K562 (cell line): Measurements from ENCODE around the gene CRY2.

ENCODE experiments used
- CBX5 ChIP-seq: IDR thresholded peaks from 2 replicates; pipeline ENCODE4 v1.6.1; 2014; ENCODE audit warnings: low read depth, borderline replicate concordance
- CBX8 ChIP-seq: fragments of 200-600 bp; sonication (generic); IDR thresholded peaks from 2 replicates; pipeline ENCODE4 v1.6.1; 2012; ENCODE audit warnings: borderline replicate concordance, mixed run types, low read depth, mild to moderate bottlenecking, moderate library complexity, mixed read lengths, low read length, control low read depth, inconsistent platforms; ENCODE audit not compliant: poor library complexity, severe bottlenecking; ENCODE audit errors: extremely low read depth
- DMBX1 ChIP-seq: fragments of 250-450 bp; sonication (Bioruptor Pico); IDR thresholded peaks from 2 replicates; pipeline ENCODE4 v1.8.0; 2022; ENCODE audit warnings: inconsistent platforms, mild to moderate bottlenecking, moderate library complexity, borderline replicate concordance
- FOXM1 ChIP-seq, 2 experiments: fragments of 450-650 bp in 1 of 2; sonication (generic) in 1 of 2; formaldehyde crosslinking in 1 of 2; IDR thresholded peaks; 2 replicates each; pipeline versions ENCODE4 v1.6.1 to v1.9.0; 2017 to 2022; ENCODE audit warnings: low read depth in 2 of 2, mild to moderate bottlenecking in 2 of 2, missing genetic modification reagents in 1 of 2, moderate library complexity in 1 of 2
- NCOA4 ChIP-seq: fragments of 450-650 bp; IDR thresholded peaks from 2 replicates; pipeline ENCODE4 v1.6.1; 2018; ENCODE audit warnings: mild to moderate bottlenecking; ENCODE audit not compliant: partially characterized antibody
- NFRKB ChIP-seq: fragments of 450-650 bp; IDR thresholded peaks from 2 replicates; pipeline ENCODE4 v1.6.1; 2016; ENCODE audit warnings: low read depth
- SP2 ChIP-seq: IDR thresholded peaks from 2 replicates; pipeline ENCODE4 v1.6.1; 2011; ENCODE audit warnings: mild to moderate bottlenecking, low read depth, low read length, moderate library complexity; ENCODE audit not compliant: poor library complexity, severe bottlenecking; ENCODE audit errors: extremely low read depth
- TBL1XR1 ChIP-seq, 2 experiments: IDR thresholded peaks; 2 replicates each; pipeline ENCODE4 v1.6.1; 2012; ENCODE audit warnings: improper control_type of control experiment in 2 of 2, low read length in 2 of 2, mild to moderate bottlenecking in 1 of 2
- TF ChIP-seq, protein P1 (sequence below), 3 experiments: IDR thresholded peaks in 2 of 3; conservative IDR thresholded peaks in 1 of 3; 2 replicates each; pipeline ENCODE4 v1.5.1; 2011 to 2012; ENCODE audit warnings: low read length in 3 of 3, mild to moderate bottlenecking in 3 of 3, control low read depth in 2 of 3, improper control_type of control experiment in 1 of 3, inconsistent platforms in 1 of 3, low read depth in 1 of 3, mixed read lengths in 1 of 3, moderate library complexity in 1 of 3; ENCODE audit not compliant: insufficient read depth in 2 of 3
- TF ChIP-seq, protein P2 (sequence below): fragments of 450-650 bp; IDR thresholded peaks from 2 replicates; pipeline ENCODE4 v1.6.1; 2016
- TF ChIP-seq, protein P3 (sequence below): fragments of 250-450 bp; sonication (Bioruptor Pico); IDR thresholded peaks from 2 replicates; pipeline ENCODE4 v1.9.0; 2021; ENCODE audit warnings: mild to moderate bottlenecking
- TF ChIP-seq, protein P4 (sequence below): sonication (generic); formaldehyde crosslinking; IDR thresholded peaks from 2 replicates; pipeline ENCODE4 v1.8.1; 2022; ENCODE audit warnings: missing genetic modification reagents
- TF ChIP-seq, protein P5 (sequence below): sonication (generic); formaldehyde crosslinking; IDR thresholded peaks from 2 replicates; pipeline ENCODE4 v1.8.1; 2023; ENCODE audit warnings: mild to moderate bottlenecking, missing genetic modification reagents, moderate library complexity
- TF ChIP-seq, protein P6 (sequence below): sonication (generic); formaldehyde crosslinking; IDR thresholded peaks from 2 replicates; pipeline ENCODE4 v1.9.0; 2022; ENCODE audit warnings: mild to moderate bottlenecking, missing genetic modification reagents

DNA sequence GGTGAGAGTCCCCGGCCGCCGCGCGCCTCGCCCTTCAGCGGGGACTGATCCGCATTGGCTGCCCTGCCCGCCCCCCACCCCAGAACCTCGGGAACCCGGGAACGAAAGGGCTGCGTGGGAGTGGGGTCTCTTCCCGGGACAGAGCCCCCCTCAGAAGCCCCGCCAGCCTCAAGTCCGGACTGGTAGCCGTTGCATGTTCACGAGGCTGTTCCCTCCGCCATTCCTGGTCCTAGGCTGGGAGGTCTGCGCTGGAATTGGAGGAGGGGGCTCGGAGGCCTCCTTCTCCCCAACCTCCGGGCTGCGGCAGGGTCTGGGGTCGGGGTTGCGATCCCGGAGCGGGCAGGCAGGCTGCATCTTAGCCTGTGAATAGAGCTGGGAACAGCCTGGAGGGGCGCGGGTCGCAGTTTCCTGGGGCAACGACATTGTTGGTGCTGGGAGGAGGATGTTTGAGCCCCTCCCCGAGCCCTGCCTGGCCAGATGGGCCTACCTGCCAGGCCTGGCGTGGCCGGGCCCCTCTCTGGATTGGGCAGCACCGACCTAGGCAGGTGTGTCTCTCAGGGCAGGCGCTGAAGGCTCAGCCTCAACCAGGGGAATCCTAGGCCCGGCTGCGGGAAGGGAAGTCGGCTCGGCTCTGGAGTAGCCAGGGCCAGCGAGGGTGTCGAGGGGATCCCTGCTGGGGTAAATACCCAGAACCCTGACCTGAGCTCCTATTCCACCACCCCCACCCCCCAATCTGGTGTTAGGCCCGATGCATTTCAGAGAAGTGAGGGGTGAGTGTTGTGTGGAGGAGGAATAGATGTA, 38.8 kb downstream of the CRY2 start:
- TF ChIP-seq, protein P1, sequence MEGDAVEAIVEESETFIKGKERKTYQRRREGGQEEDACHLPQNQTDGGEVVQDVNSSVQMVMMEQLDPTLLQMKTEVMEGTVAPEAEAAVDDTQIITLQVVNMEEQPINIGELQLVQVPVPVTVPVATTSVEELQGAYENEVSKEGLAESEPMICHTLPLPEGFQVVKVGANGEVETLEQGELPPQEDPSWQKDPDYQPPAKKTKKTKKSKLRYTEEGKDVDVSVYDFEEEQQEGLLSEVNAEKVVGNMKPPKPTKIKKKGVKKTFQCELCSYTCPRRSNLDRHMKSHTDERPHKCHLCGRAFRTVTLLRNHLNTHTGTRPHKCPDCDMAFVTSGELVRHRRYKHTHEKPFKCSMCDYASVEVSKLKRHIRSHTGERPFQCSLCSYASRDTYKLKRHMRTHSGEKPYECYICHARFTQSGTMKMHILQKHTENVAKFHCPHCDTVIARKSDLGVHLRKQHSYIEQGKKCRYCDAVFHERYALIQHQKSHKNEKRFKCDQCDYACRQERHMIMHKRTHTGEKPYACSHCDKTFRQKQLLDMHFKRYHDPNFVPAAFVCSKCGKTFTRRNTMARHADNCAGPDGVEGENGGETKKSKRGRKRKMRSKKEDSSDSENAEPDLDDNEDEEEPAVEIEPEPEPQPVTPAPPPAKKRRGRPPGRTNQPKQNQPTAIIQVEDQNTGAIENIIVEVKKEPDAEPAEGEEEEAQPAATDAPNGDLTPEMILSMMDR (IDR thresholded peaks at IDR 0.05 in 2 of 3, conservative IDR thresholded peaks at IDR 0.05 in 1 of 3; ENCODE audit: insufficient read depth in 2 of 3, low read depth in 1 of 3, low read length in 3 of 3) = no peak
- TF ChIP-seq, protein P2, sequence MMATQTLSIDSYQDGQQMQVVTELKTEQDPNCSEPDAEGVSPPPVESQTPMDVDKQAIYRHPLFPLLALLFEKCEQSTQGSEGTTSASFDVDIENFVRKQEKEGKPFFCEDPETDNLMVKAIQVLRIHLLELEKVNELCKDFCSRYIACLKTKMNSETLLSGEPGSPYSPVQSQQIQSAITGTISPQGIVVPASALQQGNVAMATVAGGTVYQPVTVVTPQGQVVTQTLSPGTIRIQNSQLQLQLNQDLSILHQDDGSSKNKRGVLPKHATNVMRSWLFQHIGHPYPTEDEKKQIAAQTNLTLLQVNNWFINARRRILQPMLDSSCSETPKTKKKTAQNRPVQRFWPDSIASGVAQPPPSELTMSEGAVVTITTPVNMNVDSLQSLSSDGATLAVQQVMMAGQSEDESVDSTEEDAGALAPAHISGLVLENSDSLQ = no peak
- TF ChIP-seq NCOA4 (no peak), CBX5 (no peak), FOXM1 (IDR thresholded peaks at IDR 0.05; ENCODE audit: low read depth) (no peak), FOXM1 (CRISPR knock-in tag; IDR thresholded peaks at IDR 0.05; ENCODE audit: low read depth) (no peak), TBL1XR1 (IDR thresholded peaks at IDR 0.05; ENCODE audit: low read length in 2 of 2) (no peak), SP2 (no peak), DMBX1 (CRISPR knock-in tag) (no peak), NFRKB (no peak), CBX8 (no peak)
- TF ChIP-seq, protein P3, sequence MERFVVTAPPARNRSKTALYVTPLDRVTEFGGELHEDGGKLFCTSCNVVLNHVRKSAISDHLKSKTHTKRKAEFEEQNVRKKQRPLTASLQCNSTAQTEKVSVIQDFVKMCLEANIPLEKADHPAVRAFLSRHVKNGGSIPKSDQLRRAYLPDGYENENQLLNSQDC = no peak
- TF ChIP-seq, protein P4, sequence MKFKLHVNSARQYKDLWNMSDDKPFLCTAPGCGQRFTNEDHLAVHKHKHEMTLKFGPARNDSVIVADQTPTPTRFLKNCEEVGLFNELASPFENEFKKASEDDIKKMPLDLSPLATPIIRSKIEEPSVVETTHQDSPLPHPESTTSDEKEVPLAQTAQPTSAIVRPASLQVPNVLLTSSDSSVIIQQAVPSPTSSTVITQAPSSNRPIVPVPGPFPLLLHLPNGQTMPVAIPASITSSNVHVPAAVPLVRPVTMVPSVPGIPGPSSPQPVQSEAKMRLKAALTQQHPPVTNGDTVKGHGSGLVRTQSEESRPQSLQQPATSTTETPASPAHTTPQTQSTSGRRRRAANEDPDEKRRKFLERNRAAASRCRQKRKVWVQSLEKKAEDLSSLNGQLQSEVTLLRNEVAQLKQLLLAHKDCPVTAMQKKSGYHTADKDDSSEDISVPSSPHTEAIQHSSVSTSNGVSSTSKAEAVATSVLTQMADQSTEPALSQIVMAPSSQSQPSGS (CRISPR knock-in tag) = no peak
- TF ChIP-seq, protein P5, sequence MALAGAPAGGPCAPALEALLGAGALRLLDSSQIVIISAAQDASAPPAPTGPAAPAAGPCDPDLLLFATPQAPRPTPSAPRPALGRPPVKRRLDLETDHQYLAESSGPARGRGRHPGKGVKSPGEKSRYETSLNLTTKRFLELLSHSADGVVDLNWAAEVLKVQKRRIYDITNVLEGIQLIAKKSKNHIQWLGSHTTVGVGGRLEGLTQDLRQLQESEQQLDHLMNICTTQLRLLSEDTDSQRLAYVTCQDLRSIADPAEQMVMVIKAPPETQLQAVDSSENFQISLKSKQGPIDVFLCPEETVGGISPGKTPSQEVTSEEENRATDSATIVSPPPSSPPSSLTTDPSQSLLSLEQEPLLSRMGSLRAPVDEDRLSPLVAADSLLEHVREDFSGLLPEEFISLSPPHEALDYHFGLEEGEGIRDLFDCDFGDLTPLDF (CRISPR knock-in tag) = no peak
- TF ChIP-seq, protein P6, sequence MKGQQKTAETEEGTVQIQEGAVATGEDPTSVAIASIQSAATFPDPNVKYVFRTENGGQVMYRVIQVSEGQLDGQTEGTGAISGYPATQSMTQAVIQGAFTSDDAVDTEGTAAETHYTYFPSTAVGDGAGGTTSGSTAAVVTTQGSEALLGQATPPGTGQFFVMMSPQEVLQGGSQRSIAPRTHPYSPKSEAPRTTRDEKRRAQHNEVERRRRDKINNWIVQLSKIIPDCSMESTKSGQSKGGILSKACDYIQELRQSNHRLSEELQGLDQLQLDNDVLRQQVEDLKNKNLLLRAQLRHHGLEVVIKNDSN (CRISPR knock-in tag) = no peak
